DMS114 treated with DMSO at 0.1 percent for 48 hours (cell line): Measurements from ENCODE around the gene SYF2.
"Not testable (repeated sequence)": the region's sequence is repeated elsewhere in the genome, so short reads cannot be mapped to it uniquely, and the experiment has no call there.

Experiments used
- DNase-seq: peaks from one replicate; lab custom pipeline; 2025; ENCODE audit not compliant: unreplicated experiment; lab: John Stamatoyannopoulos, UW

The SYF2 gene

DNA sequence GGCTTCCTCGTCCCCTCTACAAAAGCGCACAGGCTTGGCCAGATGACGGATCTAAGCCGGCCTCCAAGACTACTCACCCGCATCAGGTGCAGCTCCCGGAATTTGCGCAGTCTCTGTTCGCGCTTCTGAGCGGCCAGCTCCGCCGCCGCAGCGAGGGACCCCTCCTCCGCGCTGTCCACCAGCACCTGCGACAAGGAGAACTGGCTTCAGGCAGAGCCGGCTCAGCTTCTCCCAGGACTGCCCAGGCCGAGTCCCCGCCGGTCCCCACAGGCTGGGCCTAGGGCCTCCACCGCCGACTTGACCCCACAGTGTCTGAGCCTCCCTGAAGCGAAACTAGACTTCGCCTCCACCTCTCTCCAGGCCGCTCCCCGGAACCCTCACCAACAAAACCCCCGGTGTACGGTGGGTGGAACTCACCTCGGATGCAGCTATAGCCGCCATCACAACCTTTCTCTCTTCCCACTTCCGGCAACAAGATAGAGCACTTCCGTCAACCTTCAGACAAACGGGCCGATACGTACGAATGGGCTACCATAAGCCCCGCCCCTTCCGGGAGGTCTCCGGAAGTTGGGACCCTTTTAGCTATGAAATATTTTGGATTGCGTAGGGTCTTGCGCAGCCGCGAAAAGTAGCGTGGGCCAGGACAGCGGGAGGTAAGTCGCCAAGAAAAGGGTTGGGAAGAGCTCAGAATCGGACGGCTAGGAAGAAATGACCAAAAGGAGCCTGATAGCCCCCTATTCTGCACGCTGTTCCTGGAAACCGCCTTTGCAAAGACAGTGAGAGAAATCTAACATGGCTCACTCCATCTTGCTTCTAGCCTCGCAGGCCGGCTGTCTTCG lies at the start of gene SYF2:
TSS of gene SYF2 (minus strand) at position 476 of the 839 bp plus-strand sequence. CDS start at position 441, 35 bp downstream.
- DNase-seq: peak; percentile 96

GRCh38 chr1:25279693-25280111 lies 47.4 kb upstream of the SYF2 start:
- not testable (repeated sequence) for DNase-seq

GRCh38 chr1:25278790-25279189 lies 46.5 kb upstream of the SYF2 start:
- not testable (repeated sequence) for DNase-seq

- DNase-seq: not testable (repeated sequence)
These were observed 46.1 kb upstream of the SYF2 start for GRCh38 chr1:25278358-25278757.

- DNase-seq: not testable (repeated sequence)
These were observed 45.0 kb upstream of the SYF2 start for GRCh38 chr1:25277295-25277694.

DNA sequence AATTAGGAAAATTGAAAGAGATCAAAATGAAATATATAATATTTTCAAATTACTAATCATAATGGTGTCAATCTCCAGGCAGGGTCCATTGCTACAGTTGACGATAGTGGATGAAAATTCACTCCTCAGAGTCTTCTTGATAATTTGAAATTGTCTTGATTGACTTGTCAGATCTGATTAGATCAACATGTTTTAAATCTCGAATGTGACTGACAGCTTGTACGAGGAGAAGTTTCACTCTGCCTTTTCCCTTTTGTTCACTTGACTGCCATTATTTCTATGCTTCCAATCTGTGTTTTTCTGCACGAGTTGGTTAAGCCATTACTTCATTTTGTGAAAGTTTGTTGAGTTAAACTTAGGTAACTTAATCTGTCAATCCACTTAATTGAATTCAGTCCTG lies 43.3 kb upstream of the SYF2 start:
- DNase-seq: not testable (repeated sequence)

- not testable (repeated sequence) for DNase-seq
These were observed 39.9 kb upstream of the SYF2 start, which contains the start of gene RHD for GRCh38 chr1:25272238-25272637. Gene RHD, plus strand, starts transcription at chr1:25272509. Its CDS starts 39 bp downstream, at chr1:25272548.

GRCh38 chr1:25268143-25268760 lies 36.0 kb upstream of the SYF2 start:
- not testable (repeated sequence) for DNase-seq

DNA sequence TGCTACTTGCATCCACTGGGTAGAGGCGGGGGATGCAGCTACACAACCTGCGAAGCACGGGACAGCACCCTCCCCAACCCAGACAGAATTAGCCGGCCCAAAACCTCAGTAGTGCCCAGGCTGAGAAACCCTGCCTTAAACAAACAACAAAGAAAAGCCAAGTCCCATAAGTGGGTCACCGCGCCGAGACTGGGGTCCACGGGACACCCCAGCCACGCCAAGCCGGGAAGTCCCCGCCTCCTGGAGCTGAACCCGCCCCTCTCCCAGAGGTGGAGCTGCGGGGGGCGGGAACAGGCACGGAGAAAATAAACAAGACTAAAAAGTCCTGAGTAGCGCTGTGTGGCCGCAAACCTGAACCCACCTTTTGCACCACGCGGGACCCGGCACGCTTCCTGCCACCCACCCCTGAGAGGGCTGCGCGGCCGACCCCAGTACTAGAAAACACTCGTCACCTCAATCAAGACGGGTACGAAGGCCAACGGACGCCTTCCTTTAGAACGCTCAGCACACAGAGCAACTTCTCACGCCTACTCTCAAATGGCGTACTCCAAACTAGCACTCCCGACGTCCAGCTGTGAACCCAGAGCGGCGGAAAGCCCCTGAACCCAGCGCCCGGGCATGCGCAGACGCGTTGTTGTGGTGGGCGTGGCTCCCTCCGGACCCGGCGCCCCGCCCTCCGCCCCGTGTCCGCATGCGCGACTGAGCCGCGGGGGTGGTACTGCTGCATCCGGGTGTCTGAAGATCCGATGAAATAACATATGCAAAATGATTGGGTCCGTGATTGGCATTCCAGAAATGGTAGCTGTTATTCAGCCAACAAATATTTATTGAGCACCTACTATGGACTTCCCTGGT lies 35.2 kb upstream of the SYF2 start:
- not testable (repeated sequence) for DNase-seq

GRCh38 chr1:25266554-25267287 lies 34.4 kb upstream of the SYF2 start:
- DNase-seq: not testable (repeated sequence)

DNA sequence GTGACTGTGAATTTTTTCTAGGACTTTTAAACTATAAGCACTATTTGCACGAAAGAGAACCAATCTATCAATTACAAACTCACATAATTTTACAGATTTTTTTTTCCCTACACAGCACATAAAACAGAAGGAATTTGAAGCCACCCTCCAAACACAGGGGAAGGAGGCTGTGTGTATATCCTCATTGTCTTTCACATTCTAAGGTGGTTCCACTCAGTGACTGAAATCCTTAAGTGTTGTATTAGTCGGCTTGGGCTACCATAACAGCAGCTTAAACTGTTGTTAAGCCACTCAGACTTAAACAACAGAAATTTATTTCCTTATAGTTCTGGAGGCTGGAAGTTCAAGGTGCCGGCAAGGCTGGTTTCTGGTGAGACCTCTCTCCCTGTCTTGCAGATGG lies 28.0 kb upstream of the SYF2 start:
- not testable (repeated sequence) for DNase-seq

GRCh38 chr1:25259813-25260212 lies 27.5 kb upstream of the SYF2 start:
- not testable (repeated sequence) for DNase-seq

- DNase-seq: no peak
These were observed 24.9 kb upstream of the SYF2 start for GRCh38 chr1:25257196-25257595.

- DNase-seq: no peak
These were observed 24.3 kb upstream of the SYF2 start for GRCh38 chr1:25256578-25256965.

DNA sequence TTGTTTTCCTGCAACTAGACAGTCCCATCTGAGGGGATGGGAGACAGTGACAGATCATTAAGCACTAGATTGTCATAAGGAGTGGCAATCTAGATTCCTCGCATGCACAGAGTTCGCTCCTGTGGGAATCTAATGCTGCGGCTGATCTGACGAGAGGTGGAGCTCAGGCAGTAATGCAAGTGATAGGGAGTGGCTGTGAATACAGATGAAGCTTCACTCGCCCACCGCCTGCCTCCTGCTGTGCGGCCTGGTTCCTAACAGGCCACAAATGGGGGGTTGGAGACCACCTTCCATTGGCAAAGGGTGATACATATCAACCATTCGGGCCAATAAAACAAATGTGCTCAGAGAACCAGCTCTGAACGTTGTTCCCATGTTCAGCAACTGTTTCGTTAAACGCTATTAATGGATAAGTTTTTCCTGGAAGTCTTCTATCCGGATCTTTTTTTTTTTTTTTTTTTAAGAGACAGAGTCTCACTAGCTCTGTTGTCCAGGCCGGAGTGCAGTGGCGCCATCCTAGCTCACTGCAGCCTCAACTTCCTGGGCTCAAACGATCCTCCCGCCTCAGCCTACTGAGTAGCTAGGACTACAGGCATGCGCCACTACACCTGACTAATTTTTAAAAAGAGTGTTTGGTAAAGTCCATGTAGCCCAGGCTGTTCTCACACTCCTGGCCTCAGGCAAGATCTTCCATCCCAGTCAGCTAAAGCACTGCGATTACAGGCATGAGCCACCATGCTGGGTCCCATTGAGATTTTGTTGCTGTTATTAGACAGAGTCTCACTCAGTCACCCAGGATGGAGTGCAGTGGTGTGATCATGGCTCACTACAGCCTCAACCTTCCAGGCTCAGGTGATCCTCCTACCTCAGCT lies 23.6 kb upstream of the SYF2 start:
- DNase-seq: no peak

DNA sequence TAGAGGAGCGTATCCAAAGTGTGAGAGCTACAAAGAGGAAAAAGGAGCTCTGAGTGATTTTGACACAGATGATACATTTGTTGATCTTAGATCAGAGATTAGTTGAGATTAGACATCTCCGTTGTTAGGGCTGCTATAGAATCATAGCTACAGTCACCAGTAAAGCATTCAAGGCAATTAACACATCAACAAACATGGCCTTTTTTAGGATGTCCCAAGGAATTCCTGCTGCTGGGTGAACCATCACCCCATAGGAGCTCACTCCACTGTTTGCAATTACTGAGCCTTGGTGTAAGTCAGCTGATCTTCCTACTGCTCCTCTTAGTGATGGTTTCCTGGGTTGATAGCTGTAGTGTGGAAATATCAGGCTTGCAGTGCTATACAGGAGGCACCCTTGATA lies 21.6 kb upstream of the SYF2 start:
- DNase-seq: no peak

DNA sequence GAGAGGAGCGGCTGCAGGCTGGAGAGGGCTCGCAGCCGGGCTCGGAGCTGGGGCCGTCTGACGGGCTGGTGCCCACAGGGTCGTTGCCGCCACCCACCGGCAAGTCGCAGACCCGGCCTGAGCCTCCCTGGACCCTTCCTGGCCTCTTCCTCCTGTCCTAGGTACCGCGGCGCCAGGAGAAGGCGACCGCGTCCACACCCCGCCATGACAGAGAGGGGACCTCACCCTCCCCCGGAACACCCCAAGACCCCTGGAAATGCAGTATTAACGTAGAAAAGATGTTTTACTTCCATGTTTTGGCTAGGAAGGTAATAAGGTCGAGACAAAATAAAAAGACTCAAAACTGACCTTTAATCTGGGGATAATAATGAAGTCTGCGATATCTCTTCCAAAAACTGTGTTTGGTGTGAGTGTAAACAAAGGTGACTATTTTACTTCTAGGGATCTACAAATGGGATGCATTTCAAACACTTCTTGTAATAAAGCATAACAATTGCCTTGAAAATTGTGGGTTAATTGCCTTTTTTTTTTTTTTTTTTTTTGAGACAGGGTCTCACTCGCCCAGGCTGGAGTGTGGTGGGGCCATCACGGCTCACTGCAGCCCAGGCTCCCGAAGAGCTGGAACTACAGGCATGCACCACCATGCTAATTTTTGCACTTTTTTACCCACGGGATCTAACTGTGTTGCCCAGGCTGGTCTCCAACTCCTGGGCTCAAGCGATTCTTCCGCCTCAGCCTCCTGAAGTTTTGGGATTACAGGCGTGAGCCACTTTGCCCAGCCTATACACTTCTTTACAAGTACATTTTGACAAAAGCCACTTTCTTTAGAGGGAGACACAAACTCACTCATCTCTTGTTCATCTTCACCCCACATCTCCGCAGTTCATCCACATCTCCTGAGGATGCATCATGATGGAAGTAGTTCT lies 15.8 kb upstream of the SYF2 start:
- DNase-seq: no peak

DNA sequence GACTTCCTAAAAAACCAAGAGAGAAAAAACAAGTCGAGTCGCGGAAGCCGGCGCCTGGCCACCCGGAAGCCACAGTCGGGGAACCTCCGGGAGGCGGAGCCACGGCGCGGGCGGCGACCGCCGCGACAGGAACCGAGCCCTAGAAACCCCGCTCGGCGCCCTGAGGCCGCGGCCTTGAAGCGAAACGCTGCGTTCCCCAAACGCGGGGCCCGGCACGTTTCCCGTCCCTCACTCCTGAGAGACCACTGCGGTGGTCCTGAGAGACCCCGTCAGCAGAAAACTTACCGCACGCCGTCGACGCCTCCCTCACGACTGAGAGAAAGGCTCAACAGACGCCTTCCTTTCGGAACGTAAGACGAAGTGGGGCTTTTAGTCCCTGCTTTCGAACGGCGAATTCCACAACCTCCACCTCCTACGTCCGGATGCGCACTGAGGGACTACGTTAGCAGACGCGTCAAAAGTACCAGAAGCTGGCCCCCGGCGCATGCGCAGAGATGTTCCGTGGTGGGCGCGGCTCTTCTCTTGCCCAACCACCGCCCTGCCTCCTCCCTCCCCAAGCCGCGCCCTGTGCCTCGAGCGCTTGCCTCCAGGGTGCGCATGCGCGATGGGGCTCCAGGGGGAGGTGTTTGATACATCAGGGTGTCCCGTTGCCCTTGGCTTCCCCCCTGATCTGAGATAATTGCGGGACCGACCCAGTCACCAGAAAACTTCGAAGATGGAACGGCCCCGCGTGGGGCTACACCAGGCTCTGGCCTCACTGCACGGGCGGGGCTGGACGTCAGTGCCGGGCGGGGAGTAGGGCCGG lies 14.9 kb upstream of the SYF2 start, which contains the start of gene RSRP1:
TSS of gene RSRP1 (minus strand) at position 431 of the 805 bp plus-strand sequence. CDS start 491 bp downstream, outside the sequence.
- DNase-seq: peak; percentile 95
